Astrocyte of the cerebellum (primary cell): ENCODE measurements around the gene HDAC9.

Source experiments
- DNase-seq: peaks from one replicate; pipeline ENCODE4 v3.0.0-alpha.2; 2011; ENCODE audit warnings: low read depth
- H3K4me3 ChIP-seq: 2 replicates; pipeline ENCODE4 v1.5.1; 2011; ENCODE audit warnings: mild to moderate bottlenecking, low read depth, low read length, moderate library complexity
- in situ Hi-C: cut with HindIII; loops from 2 replicates; pipeline ENCODE4 v1.10.0; 2017; ENCODE audit warnings: low sequenced_read_pairs
- TF ChIP-seq, protein P1 (sequence below): IDR thresholded peaks from 2 replicates; pipeline ENCODE4 v1.5.1; 2012; ENCODE audit warnings: low read length, low read depth, moderate library complexity, mild to moderate bottlenecking; ENCODE audit errors: missing control alignments

HDAC9 gene

DNA sequence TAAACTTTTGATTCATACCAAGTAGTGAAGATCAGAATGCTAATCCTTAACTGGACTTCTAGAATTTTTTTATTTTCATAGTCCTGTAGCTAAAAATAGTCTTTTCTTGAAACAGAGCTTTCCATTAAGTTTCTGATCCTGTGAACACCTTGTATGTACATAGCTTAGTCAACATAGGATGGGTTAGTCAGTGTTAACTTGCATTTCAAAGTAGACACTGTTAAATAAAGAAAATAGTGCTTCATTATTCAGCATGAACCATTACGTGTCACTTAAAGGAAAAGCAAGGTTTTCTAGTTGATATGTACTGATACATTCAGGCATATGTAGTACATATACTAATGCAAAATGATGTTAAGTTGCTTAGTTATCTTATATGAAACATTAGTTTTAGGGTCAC, 7.5 kb upstream of the HDAC9 start:
- TF ChIP-seq, protein P1, sequence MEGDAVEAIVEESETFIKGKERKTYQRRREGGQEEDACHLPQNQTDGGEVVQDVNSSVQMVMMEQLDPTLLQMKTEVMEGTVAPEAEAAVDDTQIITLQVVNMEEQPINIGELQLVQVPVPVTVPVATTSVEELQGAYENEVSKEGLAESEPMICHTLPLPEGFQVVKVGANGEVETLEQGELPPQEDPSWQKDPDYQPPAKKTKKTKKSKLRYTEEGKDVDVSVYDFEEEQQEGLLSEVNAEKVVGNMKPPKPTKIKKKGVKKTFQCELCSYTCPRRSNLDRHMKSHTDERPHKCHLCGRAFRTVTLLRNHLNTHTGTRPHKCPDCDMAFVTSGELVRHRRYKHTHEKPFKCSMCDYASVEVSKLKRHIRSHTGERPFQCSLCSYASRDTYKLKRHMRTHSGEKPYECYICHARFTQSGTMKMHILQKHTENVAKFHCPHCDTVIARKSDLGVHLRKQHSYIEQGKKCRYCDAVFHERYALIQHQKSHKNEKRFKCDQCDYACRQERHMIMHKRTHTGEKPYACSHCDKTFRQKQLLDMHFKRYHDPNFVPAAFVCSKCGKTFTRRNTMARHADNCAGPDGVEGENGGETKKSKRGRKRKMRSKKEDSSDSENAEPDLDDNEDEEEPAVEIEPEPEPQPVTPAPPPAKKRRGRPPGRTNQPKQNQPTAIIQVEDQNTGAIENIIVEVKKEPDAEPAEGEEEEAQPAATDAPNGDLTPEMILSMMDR = no peak
- no peak for DNase-seq
- in situ Hi-C loops = no loop called here
- no peak overlapping the region for H3K4me3 ChIP-seq

DNA sequence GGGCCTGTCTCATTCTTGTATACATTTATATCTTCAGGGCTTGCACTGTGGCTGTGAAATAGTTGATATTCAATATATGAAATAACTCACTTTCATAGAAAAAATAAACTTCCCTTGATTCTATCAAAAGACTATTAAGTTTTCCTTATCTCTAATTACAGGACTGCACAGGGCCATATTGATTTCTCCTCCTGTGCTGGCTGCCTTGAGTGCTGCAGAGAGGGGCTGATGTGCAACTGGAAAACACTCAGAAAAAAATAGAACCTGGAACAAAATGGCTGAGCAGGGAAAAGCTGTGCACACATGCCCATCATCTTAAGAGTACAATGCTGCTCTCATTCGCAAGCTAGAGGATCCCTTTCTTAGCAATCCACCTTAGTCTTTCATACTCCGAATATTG, 5.9 kb upstream of the HDAC9 start:
- H3K4me3 ChIP-seq = no peak overlapping the region
- no peak for DNase-seq
- in situ Hi-C loops = loop anchor here (10.0 kb wide), 1 partner anchor 105 kb away; no protein-coding TSS in a partner anchor
- TF ChIP-seq, protein P1 = no peak

DNA sequence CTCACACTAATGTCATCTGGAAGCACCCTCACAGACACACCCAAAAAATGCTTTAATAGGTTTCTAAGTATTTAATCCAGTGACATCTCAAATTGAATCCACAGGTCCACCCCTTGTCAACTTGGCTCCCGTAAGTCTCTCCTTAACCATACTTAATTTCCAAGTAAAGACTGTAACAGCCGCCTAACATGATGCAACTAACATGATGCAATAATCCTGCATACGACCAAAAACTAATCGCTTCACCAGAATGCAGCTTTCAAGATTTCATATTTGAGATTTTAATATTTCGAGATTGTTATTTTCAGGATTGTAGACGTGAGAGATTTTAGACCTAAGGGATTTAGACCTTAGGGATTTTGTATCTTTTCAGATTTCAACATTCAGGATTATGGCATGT, 3.7 kb upstream of the HDAC9 start:
- H3K4me3 ChIP-seq = no peak overlapping the region
- in situ Hi-C loops = loop anchor here (10.0 kb wide), 1 partner anchor 107 kb away; no protein-coding TSS in a partner anchor
- TF ChIP-seq, protein P1 = no peak
- no peak for DNase-seq

DNA sequence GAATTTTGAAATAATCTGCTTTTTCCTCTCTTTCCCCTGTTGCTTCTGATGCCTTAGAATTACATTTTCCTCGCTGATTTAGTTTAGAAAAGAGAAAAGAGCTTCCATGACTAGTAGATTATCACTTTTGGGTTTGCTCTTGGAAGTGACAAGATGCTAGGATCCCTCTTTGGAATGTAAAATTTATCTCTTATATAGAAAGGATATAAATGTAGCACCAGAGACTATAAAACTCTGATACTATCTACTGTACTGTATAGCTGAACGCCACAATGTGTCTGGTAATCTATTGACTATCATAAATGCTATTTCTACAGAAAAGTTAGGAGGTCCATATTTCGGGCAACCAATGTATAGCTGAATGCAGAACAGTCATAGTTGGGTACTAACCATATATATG, 1.1 kb upstream of the HDAC9 start:
- TF ChIP-seq, protein P1 = no peak
- no peak overlapping the region for H3K4me3 ChIP-seq
- in situ Hi-C loops = loop anchor here (10.0 kb wide), 1 partner anchor 110 kb away; no protein-coding TSS in a partner anchor
- DNase-seq = no peak

DNA sequence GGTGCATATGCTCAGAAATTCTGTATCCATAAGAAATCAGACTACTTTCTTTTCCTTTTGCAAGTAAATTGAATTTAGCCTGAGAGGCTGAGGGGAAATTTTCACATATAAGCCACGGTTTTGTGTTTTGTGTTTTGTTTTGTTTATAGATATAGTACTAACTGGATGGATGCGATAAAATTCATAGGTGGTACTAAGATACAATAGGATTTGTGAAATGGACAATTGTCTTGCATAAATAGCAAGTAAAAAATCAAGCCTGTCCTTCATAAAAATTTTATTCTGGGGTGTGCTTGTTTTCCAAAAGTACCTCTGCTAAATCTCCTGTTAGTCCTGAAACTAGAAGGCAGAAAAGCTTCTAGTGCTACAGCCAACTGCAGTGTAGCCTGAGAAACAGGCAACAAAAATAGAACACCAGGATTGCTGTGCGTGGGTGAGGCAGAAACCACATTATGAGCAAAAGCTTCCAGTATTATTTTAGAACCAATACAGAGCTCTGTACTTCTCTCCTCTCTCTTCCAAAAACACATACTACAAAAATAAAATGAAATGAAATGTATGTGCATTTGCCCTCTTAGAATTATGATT, 634 bp upstream of the HDAC9 start:
- peak overlapping the region; percentile 29 for H3K4me3 ChIP-seq
- in situ Hi-C loops = loop anchor here (10.0 kb wide), 1 partner anchor 110 kb away; no protein-coding TSS in a partner anchor
- DNase-seq = no peak
- TF ChIP-seq, protein P1 = no peak

DNA sequence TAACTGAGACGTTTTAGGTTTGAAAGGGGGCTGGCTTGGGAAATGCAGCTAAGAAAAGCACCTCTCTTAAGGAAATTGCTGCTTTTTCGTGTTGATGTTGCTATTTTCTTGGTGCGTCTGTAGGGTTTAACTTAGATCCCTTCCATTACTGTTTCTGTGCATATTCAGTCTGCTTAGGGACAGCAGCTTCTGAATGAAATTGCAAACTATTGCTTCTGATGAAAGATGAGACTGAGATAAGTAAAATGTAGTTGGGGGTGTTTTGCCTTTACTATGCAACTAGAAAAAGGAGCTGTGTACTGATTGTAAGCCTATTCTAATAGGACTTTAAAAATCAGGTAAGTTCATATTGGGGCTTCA, 772 bp downstream of the HDAC9 start:
- in situ Hi-C loops = loop anchor here (10.0 kb wide), 1 partner anchor 112 kb away; no protein-coding TSS in a partner anchor
- TF ChIP-seq, protein P1 = no peak
- H3K4me3 ChIP-seq = peak overlapping the region; percentile 29
- no peak for DNase-seq
